Measurements from ENCODE around the gene FGR.
A peak's percentile ranks its signal among the peaks of the same experiment; 100 is the strongest.

FGR gene

GRCh38 chr1:27596261-27596660 lies 38.7 kb downstream of the FGR start:
- H3K27ac ChIP-seq (ENCODE audit: low read length): no peak overlapping the region
- no peaks in the 10 kb centered on the region for H3K9me3 ChIP-seq (ENCODE audit: control insufficient read depth in 1 of 2, low read length in 2 of 2)
- peaks cover 37 to 100% of the 10 kb centered on the region in 2 donors for H3K4me1 ChIP-seq (ENCODE audit: control insufficient read depth in 1 of 2, insufficient read depth in 2 of 2, low read length in 2 of 2)
- H3K27me3 ChIP-seq (ENCODE audit: low read depth, low read length): no peaks in the 10 kb centered on the region
- H3K4me3 ChIP-seq (ENCODE audit: low read depth in 1 of 2, low read length in 2 of 2): no peak overlapping the region
- peaks cover 0 to 3% of the 10 kb centered on the region in 2 donors for H3K36me3 ChIP-seq (ENCODE audit: control insufficient read depth in 1 of 2, insufficient read depth in 2 of 2, low read length in 2 of 2)

GRCh38 chr1:27595597-27595996 lies 39.4 kb downstream of the FGR start:
- Histone ChIP-seq H3K27me3 (ENCODE audit: low read depth, low read length) (no peaks in the 10 kb centered on the region), H3K4me3 (ENCODE audit: low read depth in 1 of 2, low read length in 2 of 2) (no peak overlapping the region), H3K4me1 (ENCODE audit: control insufficient read depth in 1 of 2, insufficient read depth in 2 of 2, low read length in 2 of 2) (peaks cover 44 to 100% of the 10 kb centered on the region in 2 donors), H3K36me3 (ENCODE audit: control insufficient read depth in 1 of 2, insufficient read depth in 2 of 2, low read length in 2 of 2) (peaks cover 0 to 3% of the 10 kb centered on the region in 2 donors), H3K9me3 (ENCODE audit: control insufficient read depth in 1 of 2, low read length in 2 of 2) (no peaks in the 10 kb centered on the region), H3K27ac (ENCODE audit: low read length) (no peak overlapping the region)

GRCh38 chr1:27594564-27595510 lies 40.1 kb downstream of the FGR start:
- no peaks in the 10 kb centered on the region for H3K9me3 ChIP-seq (ENCODE audit: control insufficient read depth in 1 of 2, low read length in 2 of 2)
- peaks cover 48 to 100% of the 10 kb centered on the region in 2 donors for H3K4me1 ChIP-seq (ENCODE audit: control insufficient read depth in 1 of 2, insufficient read depth in 2 of 2, low read length in 2 of 2)
- H3K4me3 ChIP-seq (ENCODE audit: low read depth in 1 of 2, low read length in 2 of 2): peak overlapping the region in 1 of 2 donors; percentile 1
- no peak overlapping the region for H3K27ac ChIP-seq (ENCODE audit: low read length)
- H3K36me3 ChIP-seq (ENCODE audit: control insufficient read depth in 1 of 2, insufficient read depth in 2 of 2, low read length in 2 of 2): peaks cover 0 to 3% of the 10 kb centered on the region in 2 donors
- H3K27me3 ChIP-seq (ENCODE audit: low read depth, low read length): no peaks in the 10 kb centered on the region

GRCh38 chr1:27593678-27594563 lies 41.1 kb downstream of the FGR start:
- Histone ChIP-seq H3K27ac (ENCODE audit: low read length) (no peak overlapping the region), H3K4me3 (ENCODE audit: low read depth in 1 of 2, low read length in 2 of 2) (no peak overlapping the region), H3K9me3 (ENCODE audit: control insufficient read depth in 1 of 2, low read length in 2 of 2) (no peaks in the 10 kb centered on the region), H3K4me1 (ENCODE audit: control insufficient read depth in 1 of 2, insufficient read depth in 2 of 2, low read length in 2 of 2) (peaks cover 48 to 100% of the 10 kb centered on the region in 2 donors), H3K36me3 (ENCODE audit: control insufficient read depth in 1 of 2, insufficient read depth in 2 of 2, low read length in 2 of 2) (peaks cover 0 to 3% of the 10 kb centered on the region in 2 donors), H3K27me3 (ENCODE audit: low read depth, low read length) (no peaks in the 10 kb centered on the region)

GRCh38 chr1:27592931-27593677 lies 41.9 kb downstream of the FGR start:
- Histone ChIP-seq H3K4me1 (ENCODE audit: control insufficient read depth in 1 of 2, insufficient read depth in 2 of 2, low read length in 2 of 2) (peaks cover 39 to 100% of the 10 kb centered on the region in 2 donors), H3K27me3 (ENCODE audit: low read depth, low read length) (no peaks in the 10 kb centered on the region), H3K9me3 (ENCODE audit: control insufficient read depth in 1 of 2, low read length in 2 of 2) (no peaks in the 10 kb centered on the region), H3K4me3 (ENCODE audit: low read depth in 1 of 2, low read length in 2 of 2) (no peak overlapping the region), H3K27ac (ENCODE audit: low read length) (no peak overlapping the region), H3K36me3 (ENCODE audit: control insufficient read depth in 1 of 2, insufficient read depth in 2 of 2, low read length in 2 of 2) (peaks cover 0 to 3% of the 10 kb centered on the region in 2 donors)

GRCh38 chr1:27592232-27592930 lies 42.6 kb downstream of the FGR start:
- Histone ChIP-seq H3K27ac (ENCODE audit: low read length) (no peak overlapping the region), H3K36me3 (ENCODE audit: control insufficient read depth in 1 of 2, insufficient read depth in 2 of 2, low read length in 2 of 2) (peaks cover 0 to 3% of the 10 kb centered on the region in 2 donors), H3K4me3 (ENCODE audit: low read depth in 1 of 2, low read length in 2 of 2) (no peak overlapping the region), H3K9me3 (ENCODE audit: control insufficient read depth in 1 of 2, low read length in 2 of 2) (no peaks in the 10 kb centered on the region), H3K27me3 (ENCODE audit: low read depth, low read length) (no peaks in the 10 kb centered on the region), H3K4me1 (ENCODE audit: control insufficient read depth in 1 of 2, insufficient read depth in 2 of 2, low read length in 2 of 2) (peaks cover 34 to 100% of the 10 kb centered on the region in 2 donors)

GRCh38 chr1:27591622-27592021 lies 43.4 kb downstream of the FGR start:
- no peaks in the 10 kb centered on the region for H3K9me3 ChIP-seq (ENCODE audit: control insufficient read depth in 1 of 2, low read length in 2 of 2)
- peaks cover 0 to 3% of the 10 kb centered on the region in 2 donors for H3K36me3 ChIP-seq (ENCODE audit: control insufficient read depth in 1 of 2, insufficient read depth in 2 of 2, low read length in 2 of 2)
- no peaks in the 10 kb centered on the region for H3K27me3 ChIP-seq (ENCODE audit: low read depth, low read length)
- H3K27ac ChIP-seq (ENCODE audit: low read length): no peak overlapping the region
- no peak overlapping the region for H3K4me3 ChIP-seq (ENCODE audit: low read depth in 1 of 2, low read length in 2 of 2)
- peaks cover 31 to 95% of the 10 kb centered on the region in 2 donors for H3K4me1 ChIP-seq (ENCODE audit: control insufficient read depth in 1 of 2, insufficient read depth in 2 of 2, low read length in 2 of 2)

GRCh38 chr1:27590917-27591508 lies 44.0 kb downstream of the FGR start:
- H3K4me1 ChIP-seq (ENCODE audit: control insufficient read depth in 1 of 2, insufficient read depth in 2 of 2, low read length in 2 of 2): peaks cover 31 to 89% of the 10 kb centered on the region in 2 donors
- no peaks in the 10 kb centered on the region for H3K9me3 ChIP-seq (ENCODE audit: control insufficient read depth in 1 of 2, low read length in 2 of 2)
- no peak overlapping the region for H3K4me3 ChIP-seq (ENCODE audit: low read depth in 1 of 2, low read length in 2 of 2)
- H3K36me3 ChIP-seq (ENCODE audit: control insufficient read depth in 1 of 2, insufficient read depth in 2 of 2, low read length in 2 of 2): peaks cover 0 to 3% of the 10 kb centered on the region in 2 donors
- no peak overlapping the region for H3K27ac ChIP-seq (ENCODE audit: low read length)
- no peaks in the 10 kb centered on the region for H3K27me3 ChIP-seq (ENCODE audit: low read depth, low read length)

GRCh38 chr1:27589841-27590426 lies 45.1 kb downstream of the FGR start:
- Histone ChIP-seq H3K36me3 (ENCODE audit: control insufficient read depth in 1 of 2, insufficient read depth in 2 of 2, low read length in 2 of 2) (peaks cover 0 to 3% of the 10 kb centered on the region in 2 donors), H3K27me3 (ENCODE audit: low read depth, low read length) (no peaks in the 10 kb centered on the region), H3K9me3 (ENCODE audit: control insufficient read depth in 1 of 2, low read length in 2 of 2) (no peaks in the 10 kb centered on the region), H3K27ac (ENCODE audit: low read length) (no peak overlapping the region), H3K4me3 (ENCODE audit: low read depth in 1 of 2, low read length in 2 of 2) (no peak overlapping the region), H3K4me1 (ENCODE audit: control insufficient read depth in 1 of 2, insufficient read depth in 2 of 2, low read length in 2 of 2) (peaks cover 26 to 78% of the 10 kb centered on the region in 2 donors)

- no peaks in the 10 kb centered on the region for H3K9me3 ChIP-seq (ENCODE audit: control insufficient read depth in 1 of 2, low read length in 2 of 2)
- peaks cover 0 to 3% of the 10 kb centered on the region in 2 donors for H3K36me3 ChIP-seq (ENCODE audit: control insufficient read depth in 1 of 2, insufficient read depth in 2 of 2, low read length in 2 of 2)
- H3K4me1 ChIP-seq (ENCODE audit: control insufficient read depth in 1 of 2, insufficient read depth in 2 of 2, low read length in 2 of 2): peaks cover 26 to 73% of the 10 kb centered on the region in 2 donors
- no peak overlapping the region for H3K27ac ChIP-seq (ENCODE audit: low read length)
- no peak overlapping the region for H3K4me3 ChIP-seq (ENCODE audit: low read depth in 1 of 2, low read length in 2 of 2)
- no peaks in the 10 kb centered on the region for H3K27me3 ChIP-seq (ENCODE audit: low read depth, low read length)
These were observed 45.5 kb downstream of the FGR start for GRCh38 chr1:27589441-27589840.

Measured in muscle layer of duodenum (tissue), 2 donors.